Iris pigment epithelial cell (primary cell): ENCODE data around the gene LMNTD2.

Source experiments
- DNase-seq: peaks from one replicate; pipeline ENCODE4 v3.0.0-alpha.2; 2011; ENCODE audit warnings: low read depth

The LMNTD2 gene

GRCh38 chr11:551596-551995, 8.9 kb downstream of the LMNTD2 start:
- DNase-seq: no peak

- no peak for DNase-seq
Measured at GRCh38 chr11:551131-551530, 9.4 kb downstream of the LMNTD2 start.

GRCh38 chr11:550746-551085, 9.8 kb downstream of the LMNTD2 start:
- DNase-seq: no peak

GRCh38 chr11:550021-550745, 10.4 kb downstream of the LMNTD2 start:
- no peak for DNase-seq

GRCh38 chr11:548700-549603, 11.6 kb downstream of the LMNTD2 start:
- no peak for DNase-seq

GRCh38 chr11:545171-545570, 15.4 kb downstream of the LMNTD2 start:
- no peak for DNase-seq

GRCh38 chr11:544817-545166, 15.7 kb downstream of the LMNTD2 start:
- no peak for DNase-seq

- no peak for DNase-seq
Measured at GRCh38 chr11:541433-541885, 19.1 kb downstream of the LMNTD2 start.

GRCh38 chr11:540583-541432, 19.7 kb downstream of the LMNTD2 start:
- no peak for DNase-seq

- DNase-seq: no peak
Measured at GRCh38 chr11:539971-540481, 20.5 kb downstream of the LMNTD2 start.

- DNase-seq: no peak
Measured at GRCh38 chr11:538431-539051, 22.0 kb downstream of the LMNTD2 start.

GRCh38 chr11:537622-538430, 22.7 kb downstream of the LMNTD2 start:
- no peak for DNase-seq

- peak; percentile 80 for DNase-seq
Measured at GRCh38 chr11:536841-537621, 23.5 kb downstream of the LMNTD2 start, which contains the start of gene LRRC56. TSS of gene LRRC56 (plus strand) at chr11:537527. CDS start at chr11:540685, 3,158 bp downstream.

- peak; percentile 93 for DNase-seq
Measured at GRCh38 chr11:535519-536454, 24.8 kb downstream of the LMNTD2 start, which contains the start of gene HRAS. TSS of gene HRAS (minus strand) at chr11:535576.

GRCh38 chr11:535210-535518, 25.4 kb downstream of the LMNTD2 start:
- no peak for DNase-seq

- DNase-seq: no peak
Measured at GRCh38 chr11:534396-535209, 25.9 kb downstream of the LMNTD2 start.

GRCh38 chr11:533586-534395, 26.7 kb downstream of the LMNTD2 start:
- DNase-seq: no peak
